CD1c-positive myeloid dendritic cell (primary cell): ENCODE data around the gene KRTAP10-9.
"Not testable (repeated sequence)": the region's sequence is repeated elsewhere in the genome, so short reads cannot be mapped to it uniquely, and the experiment has no call there.

Experiments used
- DNase-seq: peaks from one replicate; pipeline ENCODE4 v3.0.0-alpha.2; 2016; ENCODE audit errors: extremely low spot score

Gene KRTAP10-9

DNA sequence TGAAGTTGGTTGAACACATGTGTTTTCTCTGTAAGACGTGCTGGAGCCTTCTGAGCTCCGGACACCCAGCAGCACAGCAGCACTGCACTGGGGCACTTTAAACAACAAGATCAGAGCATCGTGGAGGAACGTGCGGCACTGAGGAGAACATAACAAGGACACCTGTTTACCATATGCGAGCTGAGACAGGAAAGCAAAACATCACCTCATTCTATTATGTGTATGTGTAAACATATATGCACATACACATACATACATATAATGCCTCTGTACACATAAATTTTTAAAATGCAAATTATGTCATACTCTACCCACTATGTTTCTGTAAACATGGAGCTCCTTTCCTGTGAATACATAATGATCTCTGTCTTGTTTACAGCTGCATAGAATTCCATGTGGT is 31.4 kb upstream of the KRTAP10-9 start:
- DNase-seq: no peak

DNA sequence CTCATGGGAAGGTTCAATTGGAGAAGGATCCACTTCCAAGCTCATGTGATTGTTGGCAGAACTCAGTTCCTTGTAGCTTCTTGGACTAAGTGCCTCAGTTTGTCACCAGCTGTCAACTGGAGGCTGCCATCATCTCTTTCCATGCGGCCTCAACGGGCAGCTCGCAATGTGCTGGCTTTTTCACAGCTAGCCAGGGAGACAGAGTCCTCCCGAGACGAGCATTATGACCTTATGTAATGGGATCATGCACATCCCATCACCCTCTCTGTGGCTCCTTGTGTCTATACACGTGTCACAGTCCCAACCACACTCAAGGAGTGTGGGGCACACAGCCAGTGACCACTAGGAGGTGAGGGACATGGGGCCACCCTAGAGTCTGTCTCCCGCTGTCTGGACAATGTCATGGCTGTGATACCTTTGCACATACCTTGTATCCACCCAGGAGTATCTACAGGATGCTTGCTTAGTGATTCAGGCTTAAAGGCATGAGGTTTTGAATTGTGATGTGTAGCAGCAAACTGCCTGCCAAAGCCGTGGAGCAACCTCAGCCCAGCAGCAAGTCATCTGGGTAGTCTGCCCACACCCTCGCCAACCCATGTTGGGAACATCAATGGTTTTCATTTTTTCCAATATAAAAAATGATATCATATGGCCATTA is 30.7 kb upstream of the KRTAP10-9 start:
- DNase-seq: no peak

DNA sequence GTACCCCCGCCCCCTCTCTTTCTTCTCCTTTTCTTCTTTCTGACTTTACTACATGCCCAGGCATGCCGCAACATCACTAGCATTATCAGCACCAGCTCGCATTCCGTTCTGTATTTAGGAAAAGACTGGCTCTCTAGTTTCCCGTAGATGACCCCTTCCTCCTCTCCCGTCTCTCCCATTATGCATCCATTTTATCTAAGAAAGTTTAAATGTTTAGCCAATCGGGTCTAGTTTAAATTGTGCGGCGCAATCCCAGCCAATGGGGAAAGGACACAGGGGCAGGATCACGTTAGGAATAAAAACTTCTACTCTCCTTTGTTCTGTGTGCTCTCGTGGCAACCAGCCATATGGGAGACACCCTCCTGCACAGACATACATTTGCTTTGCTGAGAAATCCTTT is 28.8 kb upstream of the KRTAP10-9 start:
- DNase-seq: no peak

DNA sequence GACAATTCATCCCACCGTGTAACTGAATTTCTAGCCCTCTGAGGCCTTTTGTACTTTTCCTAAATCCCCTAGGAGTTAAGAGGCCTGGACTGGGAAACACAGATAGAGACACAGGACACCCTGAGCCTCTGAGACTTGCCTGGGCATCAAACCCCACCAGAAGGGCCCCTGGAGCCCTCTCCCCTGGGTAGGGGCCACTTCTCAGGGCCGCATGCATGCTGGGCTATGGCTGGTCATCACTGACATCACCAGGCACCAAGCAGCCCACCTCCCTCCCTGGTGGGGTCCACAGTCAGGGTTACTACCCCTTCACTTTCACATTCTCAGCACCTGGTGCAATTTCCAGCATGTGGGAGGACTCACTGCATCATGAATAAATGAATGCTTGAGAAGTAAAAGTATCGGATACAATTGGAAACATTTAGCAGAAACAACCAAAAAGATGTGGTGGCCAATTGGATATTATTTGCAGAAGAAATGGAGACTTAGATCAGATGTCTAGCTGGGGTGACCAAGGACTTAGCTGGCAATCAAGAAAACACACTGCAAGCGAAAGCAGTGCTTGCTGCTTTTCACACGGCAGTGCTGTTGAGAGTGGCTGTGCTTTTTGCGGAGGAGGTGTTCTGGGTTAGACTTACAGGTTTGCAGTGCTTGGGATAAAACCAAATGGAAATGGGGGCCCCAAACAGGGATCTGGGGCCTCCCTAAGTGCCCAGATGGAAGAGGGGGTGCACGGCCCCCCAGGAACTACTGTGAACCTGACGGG is 27.4 kb upstream of the KRTAP10-9 start:
- DNase-seq: no peak

DNA sequence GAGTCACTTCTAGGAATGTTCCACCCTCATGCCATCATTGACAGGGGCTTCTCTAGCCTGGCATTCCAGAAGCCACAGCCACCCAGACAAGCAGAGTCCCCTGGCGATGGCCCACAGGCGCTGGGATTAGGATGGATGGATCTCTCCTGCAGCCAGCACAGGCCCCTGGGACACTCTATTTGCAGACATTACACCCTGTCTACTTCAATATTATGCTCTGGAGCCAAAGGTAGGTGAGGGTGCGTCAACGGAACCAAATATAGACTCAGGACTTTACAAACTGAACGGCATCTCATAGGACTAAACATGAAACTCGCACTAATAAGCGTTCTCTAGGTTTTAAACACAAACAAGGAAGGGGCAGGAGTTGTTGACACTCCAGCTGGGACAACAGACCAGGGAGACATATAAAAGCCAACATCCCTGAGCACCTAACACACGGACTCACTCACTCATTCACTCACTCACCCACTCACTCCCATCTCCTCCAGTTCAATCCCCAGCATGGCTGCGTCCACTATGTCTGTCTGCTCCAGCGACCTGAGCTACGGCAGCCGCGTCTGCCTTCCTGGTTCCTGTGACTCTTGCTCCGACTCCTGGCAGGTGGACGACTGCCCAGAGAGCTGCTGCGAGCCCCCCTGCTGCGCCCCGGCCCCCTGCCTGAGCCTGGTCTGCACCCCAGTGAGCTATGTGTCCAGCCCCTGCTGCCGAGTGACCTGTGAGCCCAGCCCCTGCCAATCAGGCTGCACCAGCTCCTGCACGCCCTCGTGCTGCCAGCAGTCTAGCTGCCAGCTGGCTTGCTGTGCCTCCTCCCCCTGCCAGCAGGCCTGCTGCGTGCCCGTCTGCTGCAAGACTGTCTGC is 26.5 kb upstream of the KRTAP10-9 start, which contains the start of gene KRTAP10-7:
Gene KRTAP10-7, plus strand, starts transcription at position 480 of the 861 bp plus-strand sequence. Its CDS starts 25 bp downstream, at position 505.
- not testable (repeated sequence) for DNase-seq

DNA sequence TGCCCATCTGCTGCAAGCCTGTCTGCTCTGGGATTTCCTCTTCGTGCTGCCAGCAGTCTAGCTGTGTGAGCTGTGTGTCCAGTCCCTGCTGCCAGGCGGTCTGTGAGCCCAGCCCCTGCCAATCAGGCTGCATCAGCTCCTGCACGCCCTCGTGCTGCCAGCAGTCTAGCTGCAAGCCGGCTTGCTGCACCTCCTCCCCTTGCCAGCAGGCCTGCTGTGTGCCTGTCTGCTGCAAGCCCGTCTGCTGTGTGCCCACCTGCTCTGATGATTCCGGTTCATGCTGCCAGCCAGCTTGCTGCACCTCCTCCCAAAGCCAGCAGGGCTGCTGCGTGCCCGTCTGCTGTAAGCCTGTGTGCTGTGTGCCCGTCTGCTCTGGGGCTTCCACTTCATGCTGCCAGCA is 25.8 kb upstream of the KRTAP10-9 start:
- DNase-seq: not testable (repeated sequence)

DNA sequence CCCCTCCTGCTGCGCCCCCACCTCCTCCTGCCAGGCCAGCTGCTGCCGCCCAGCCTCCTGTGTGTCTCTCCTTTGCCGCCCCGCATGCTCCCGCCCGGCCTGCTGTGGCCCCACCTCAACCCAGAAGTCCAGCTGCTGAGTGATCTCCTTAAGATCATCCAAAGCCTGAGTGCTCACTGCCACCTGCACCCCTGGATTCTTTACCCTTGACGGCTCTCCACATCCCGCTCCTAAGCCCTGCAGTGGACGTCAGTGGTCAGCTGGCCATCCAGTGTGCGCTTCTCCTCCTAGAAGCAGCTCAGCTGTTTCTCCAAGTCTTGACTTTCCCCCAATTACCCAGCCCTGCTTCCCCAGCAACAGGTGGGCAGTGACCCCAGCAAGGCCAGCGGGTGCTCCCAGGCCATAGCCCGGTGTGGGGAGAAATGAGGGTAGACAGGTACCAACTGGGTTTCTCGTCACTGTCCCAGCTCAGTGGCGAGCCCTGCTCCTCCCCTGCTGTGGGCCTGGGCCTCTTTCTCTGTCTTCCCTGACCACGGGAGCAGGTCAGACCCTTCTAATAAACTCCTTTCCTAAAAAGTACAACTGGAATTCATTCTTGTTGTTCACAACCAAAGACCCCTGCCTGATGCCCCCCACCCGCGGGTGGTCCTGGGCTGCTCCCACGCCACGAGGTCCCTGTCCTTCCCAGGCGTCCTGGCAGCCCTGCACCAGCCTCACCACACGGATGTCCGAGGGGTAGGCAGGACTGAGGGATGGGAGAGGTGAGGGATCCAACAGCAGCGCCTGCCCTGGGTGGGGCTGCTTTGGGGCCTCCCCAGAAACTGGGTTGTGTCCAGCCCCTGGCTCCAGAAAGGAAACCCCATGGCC is 25.1 kb upstream of the KRTAP10-9 start:
- no peak for DNase-seq

DNA sequence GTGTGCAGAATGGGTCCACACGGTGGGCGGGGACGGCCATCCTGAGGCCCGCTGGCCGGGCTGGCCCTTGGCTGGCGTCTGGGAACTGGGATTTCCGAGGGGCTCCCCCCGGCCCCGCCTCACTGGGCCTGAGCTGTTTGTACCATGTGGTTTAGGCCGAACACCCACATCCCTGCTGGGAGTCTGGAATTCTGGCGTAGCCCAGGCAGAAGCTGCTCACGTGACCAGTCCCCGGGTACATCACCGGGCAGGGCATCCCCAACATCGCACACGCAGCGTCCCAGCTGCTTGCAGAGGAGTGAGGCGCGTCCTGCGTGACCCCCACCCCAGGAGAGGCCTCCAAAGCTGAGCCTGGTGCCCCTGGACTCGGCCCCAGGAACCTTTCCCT is 24.4 kb upstream of the KRTAP10-9 start:
- no peak for DNase-seq

DNA sequence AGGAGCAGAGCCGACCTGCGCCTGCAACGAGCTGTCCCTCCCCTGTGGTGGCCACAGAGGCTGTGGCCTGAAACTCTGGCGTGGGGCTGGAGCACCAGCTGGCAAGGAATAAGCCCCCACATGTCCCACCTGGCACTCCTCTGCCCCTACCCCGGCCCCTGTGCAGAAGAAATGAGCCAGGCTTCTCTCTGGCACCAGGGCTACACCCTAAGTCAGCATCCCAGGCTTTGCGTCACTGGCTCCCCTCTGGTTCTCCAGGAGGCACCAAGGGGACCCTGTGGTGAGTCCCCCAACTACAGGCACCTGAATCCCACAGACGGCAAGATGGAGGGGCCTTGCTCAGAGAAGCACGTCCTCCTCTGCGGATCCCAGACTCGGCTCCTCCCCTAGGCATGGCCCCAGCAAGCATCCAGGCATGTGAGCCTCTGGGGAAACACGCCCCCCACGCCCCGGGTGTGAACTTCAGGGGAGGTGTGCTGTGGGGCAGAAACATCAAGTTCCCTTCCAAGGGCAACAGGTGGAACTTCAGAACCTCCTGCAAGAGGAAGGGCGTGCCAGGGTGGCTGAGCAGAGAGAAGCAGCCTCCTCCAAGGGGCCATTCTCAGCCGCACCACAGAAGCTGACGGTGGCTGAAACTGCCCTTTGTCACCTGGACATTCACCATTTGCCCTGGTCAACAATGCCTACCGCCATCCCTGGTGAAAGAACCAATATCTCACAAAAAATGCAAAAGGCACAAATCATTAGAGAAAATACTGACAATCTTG is 23.6 kb upstream of the KRTAP10-9 start:
- no peak for DNase-seq

DNA sequence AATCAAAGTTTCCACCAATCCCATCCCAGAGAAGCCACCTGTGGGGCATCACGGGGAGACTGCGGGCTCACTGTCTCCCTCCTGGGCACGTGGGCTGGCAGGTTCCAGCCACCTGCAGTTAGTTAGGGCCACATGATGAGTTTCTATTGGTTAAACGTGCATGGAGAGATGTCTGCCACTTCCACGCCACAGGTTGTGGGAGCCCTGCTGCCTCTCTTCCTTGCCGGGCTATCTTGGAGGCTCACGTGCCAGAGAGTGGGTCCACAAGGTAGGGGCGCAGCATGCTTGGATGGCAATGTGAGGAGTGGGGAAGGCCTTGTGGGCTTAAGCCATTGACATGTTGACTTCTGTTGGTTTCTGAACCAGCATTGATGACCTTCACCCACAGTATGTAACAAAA is 23.0 kb upstream of the KRTAP10-9 start:
- DNase-seq: no peak

DNA sequence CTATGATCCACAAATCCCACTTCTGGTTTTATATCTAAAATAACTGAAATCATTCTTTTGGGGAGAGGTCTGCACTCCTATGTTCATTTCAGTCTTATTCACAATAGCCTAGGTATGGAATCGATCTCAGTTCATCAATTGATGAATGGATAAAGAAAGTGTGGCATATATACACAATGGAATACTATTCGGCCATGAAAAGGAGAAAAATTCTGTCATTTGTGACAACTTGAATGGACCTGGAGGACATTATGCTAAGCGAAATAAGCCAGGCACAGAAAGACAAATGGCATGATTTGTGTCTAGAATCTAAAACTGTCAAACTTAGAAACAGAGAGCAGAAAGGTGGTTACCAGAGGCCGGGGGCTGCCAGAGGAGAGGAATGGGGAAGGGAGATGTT is 20.4 kb upstream of the KRTAP10-9 start:
- no peak for DNase-seq

DNA sequence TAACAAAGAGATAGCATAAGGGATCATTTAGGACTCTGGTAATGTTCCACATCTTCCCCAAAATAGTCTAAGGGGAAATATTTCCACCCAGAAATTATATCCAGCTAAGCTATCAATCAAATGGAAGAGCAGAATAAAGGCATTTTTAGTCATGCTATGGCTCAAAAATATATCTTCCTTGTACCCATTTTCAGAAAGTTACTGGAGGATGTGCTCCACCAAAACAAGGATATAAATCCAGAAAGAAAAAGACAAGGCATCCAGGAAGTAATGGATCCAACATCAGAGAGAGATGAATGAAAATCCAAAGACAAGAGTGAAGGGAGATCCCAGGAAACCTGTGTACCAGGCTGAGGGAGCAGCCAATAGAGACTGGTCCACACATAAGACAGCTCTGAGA is 17.7 kb upstream of the KRTAP10-9 start:
- DNase-seq: no peak

DNA sequence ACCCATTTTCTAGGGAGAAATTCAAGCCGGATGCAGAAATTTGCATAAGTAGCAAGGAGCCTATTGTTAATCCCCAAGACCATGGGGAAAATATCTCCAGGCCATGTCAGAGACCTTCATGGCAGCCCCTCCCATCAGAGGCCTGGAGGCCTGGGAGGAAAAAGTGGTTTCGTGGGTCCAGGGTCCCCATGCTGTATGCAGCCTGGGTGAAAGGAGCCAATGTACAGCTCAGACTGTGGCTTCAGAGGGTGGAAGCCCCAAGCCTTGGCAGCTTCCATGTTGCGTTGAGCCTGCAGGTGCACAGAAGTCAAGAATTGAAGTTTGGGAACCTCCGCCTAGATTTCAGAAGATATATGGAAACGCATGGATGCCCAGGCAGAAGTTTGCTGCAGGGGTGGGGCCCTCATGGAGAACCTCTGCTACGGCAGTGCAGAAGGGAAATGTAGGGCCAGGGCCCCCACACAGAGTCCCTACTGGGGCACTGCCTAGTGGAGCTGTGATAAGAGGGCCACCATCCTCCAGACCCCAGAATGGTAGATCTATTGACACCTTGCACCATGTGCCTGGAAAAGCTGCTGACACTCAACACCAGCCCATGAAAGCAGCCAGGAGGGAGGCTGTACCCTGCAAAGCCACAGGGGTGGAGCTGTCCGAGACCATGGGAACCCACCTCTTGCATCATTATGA is 16.6 kb upstream of the KRTAP10-9 start:
- not testable (repeated sequence) for DNase-seq

DNA sequence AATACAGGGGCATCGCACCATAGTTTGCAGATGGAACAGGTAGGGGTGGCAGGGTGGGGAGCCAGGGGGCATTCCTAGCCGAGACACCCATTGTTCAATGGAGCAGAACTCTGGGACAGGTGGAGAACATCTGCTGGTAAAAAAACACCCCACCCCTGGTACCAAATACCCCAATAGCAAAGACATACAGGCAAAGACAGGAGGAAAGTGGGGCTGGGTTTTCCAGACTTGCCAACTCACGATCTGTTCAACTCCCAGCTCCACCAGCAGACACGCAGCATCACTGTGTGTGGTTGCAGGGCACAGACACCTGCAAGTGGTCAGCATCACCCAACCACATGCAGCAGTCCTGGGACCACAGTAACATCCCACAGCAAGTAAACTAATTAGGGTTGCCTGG is 15.3 kb upstream of the KRTAP10-9 start:
- no peak for DNase-seq

DNA sequence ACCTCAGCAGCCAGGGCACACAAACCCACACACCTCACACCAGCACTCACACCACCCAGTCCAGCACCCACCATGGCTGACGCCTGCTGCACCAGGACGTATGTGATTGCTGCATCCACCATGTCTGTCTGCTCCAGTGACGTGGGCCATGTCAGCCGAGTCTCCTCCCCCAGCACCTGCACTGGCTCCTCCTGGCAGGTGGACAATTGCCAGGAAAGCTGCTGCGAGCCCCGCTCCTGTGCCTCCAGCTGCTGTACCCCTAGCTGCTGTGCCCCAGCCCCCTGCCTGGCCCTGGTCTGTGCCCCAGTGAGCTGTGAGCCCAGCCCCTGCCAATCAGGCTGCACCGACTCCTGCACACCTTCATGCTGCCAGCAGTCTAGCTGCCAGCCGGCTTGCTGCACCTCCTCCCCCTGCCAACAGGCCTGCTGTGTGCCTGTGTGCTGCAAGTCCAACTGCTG is 14.8 kb upstream of the KRTAP10-9 start, which contains the start of gene KRTAP10-8:
Gene KRTAP10-8, plus strand, starts transcription at position 51 of the 458 bp plus-strand sequence. Its CDS starts 22 bp downstream, at position 73.
- no peak for DNase-seq

DNA sequence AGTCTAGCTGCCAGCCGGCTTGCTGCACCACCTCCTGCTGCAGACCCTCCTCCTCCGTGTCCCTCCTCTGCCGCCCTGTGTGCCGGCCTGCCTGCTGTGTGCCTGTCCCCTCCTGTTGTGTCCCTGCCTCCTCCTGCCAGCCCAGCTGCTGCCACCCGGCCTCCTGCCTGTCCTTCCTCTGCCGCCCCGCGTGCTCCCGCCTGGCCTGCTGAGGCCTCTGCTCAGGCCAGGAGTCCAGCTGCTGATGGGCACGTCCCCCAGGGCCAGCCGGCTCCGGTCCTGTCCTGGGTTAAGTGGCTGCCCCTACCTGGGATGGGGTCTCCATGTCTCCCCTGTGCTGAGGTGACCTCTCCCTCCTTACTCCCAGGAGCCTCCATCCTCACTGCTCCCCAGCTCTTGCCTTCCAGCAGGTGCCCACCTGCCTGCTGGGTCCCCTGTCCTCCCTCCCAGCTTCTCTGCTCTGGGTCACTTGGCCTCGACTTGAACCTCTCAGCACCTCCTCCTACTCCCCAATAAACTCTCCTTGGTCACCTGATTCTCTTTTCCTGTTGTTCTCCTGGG is 14.1 kb upstream of the KRTAP10-9 start:
- DNase-seq: no peak

DNA sequence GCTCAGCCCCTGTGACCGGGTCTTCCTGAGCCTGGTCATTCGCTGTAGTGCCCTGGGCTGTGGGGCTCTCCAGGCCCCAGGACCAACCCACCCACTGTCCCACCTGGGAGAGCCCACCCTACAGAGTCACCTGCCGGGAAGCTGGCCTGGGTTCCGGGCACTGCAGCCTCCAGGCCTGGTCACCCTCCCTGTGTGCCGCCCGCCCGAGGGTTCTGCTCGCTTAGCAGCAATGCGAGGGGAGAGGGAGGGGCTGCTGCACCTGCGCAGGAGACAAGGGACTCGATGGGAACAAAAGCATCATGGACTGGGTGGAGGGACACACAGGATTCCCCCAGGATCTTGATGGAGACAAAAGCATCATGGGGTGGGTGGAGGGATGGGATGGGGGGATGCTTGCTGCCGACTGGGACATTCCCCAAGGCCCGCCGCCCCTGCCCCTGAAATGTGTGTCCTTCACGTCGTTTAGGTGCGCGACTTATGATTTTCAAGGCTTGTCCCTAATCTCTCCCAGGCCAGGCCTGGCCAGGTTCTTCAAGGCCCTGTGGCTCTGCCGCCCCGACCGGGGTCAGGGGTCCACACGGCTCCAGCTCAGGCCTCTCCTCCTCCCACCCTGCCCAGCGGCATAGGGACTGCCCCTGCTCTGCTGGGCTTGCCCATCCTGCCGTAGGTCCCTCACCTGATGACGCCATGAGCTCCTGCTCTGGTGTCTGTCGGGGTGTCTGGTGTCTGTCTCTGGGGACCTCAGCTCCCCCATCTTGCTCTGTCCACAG is 13.3 kb upstream of the KRTAP10-9 start:
- DNase-seq: no peak

DNA sequence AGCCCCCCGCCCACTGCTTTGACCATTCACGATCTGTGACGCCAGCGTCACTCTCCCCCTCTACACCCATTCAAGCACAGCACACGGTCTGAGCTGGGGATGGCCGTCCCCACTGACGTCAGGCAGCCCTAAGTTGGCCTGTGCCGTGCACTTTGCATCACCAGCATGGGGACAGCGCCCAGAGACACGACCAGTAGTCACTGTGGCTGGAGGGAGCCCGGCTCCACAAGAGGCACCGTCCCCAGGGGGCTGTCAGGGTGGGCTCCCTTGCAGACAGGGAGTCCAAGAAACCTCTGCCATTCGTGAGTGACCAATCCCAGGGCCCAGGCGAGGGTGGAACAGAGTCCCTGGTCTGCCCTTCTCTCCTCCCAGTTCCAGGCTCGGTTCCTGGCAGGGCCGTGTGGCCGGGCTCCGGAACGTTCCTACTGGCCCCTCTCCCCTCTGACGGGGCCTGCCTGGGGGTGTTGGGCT is 12.7 kb upstream of the KRTAP10-9 start:
- DNase-seq: no peak

DNA sequence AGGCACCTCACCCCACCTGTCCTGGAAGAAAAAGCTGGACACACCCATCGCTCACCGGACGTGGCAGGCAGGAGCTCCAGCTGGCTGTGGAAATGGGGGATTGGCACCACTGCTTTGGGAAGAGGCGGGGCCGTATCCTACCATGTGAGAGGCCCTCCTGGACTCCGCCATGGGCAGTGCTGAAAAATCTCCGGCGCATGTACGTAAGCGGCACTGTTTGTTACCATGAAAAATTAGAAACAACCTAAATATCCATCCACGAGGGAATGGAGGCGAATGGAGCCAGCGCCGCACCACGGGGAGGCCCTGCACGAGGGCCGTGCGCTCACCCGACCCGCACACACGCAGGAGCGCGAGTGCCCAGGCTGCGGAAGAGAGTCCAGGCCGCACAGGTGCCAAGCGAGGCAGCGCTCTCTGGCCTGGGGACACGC is 11.9 kb upstream of the KRTAP10-9 start:
- DNase-seq: no peak
